CD4-positive, alpha-beta memory T cell (primary cell): ENCODE results near the gene OR52I2. TPM values are rescaled to one million over a fixed set of nuclear protein-coding genes. Genes with fewer than 3 reads are reported as not detected.
A peak's percentile ranks its signal among the peaks of the same experiment; 100 is the strongest.

ENCODE experiments used
- CTCF ChIA-PET: fragments of 350-600 bp; sonication (Branson Sonifier 250); formaldehyde crosslinking; loops from one replicate; lab custom pipeline; 2021; ENCODE audit warnings: inconsistent platforms; ENCODE audit not compliant: partially characterized antibody; lab: Charles Lee
- POLR2A ChIA-PET: fragments of 350-600 bp; sonication (Branson Sonifier 250); formaldehyde crosslinking; loops from one replicate; lab custom pipeline; 2021; ENCODE audit not compliant: partially characterized antibody; lab: Charles Lee
- DNase-seq, 5 donors: peaks; one replicate each; pipeline versions ENCODE4 v3.0.0 to v3.0.0-alpha.2; 2020 to 2022; ENCODE audit warnings: mixed read lengths in 1 of 5
- H3K27ac ChIP-seq: one replicate; pipeline ENCODE4 v1.7.0; 2013; ENCODE audit warnings: low read depth, low read length
- H3K27me3 ChIP-seq: 2 replicates; pipeline ENCODE4 v1.7.0; 2013; ENCODE audit warnings: mild to moderate bottlenecking, low read length, moderate library complexity; ENCODE audit not compliant: insufficient read depth
- H3K36me3 ChIP-seq: 2 replicates; pipeline ENCODE4 v1.7.0; 2013; ENCODE audit warnings: mild to moderate bottlenecking, low read length, moderate library complexity; ENCODE audit not compliant: insufficient read depth
- H3K4me1 ChIP-seq: 2 replicates; pipeline ENCODE4 v1.7.0; 2013; ENCODE audit warnings: mild to moderate bottlenecking, low read length, moderate library complexity; ENCODE audit not compliant: insufficient read depth
- H3K4me3 ChIP-seq, 2 donors: one replicate each; pipeline ENCODE4 v1.7.0; 2013; ENCODE audit warnings: low read length in 2 of 2, mild to moderate bottlenecking in 1 of 2
- H3K9me3 ChIP-seq, 2 donors: one replicate each; pipeline ENCODE4 v1.7.0; 2013; ENCODE audit warnings: low read length in 2 of 2, control low read depth in 1 of 2; ENCODE audit not compliant: control insufficient read depth in 1 of 2
- H3K27ac Mint-ChIP-seq, 7 donors: one replicate each; pipeline ENCODE4 v1.8.0; 2020 to 2021; ENCODE audit warnings: mixed read lengths in 7 of 7, mild to moderate bottlenecking in 6 of 7, inconsistent platforms in 3 of 7, moderate library complexity in 3 of 7
- H3K27me3 Mint-ChIP-seq, 2 donors: one replicate each; pipeline ENCODE4 v1.8.0; 2020 to 2021; ENCODE audit warnings: mixed read lengths in 2 of 2
- H3K36me3 Mint-ChIP-seq, 2 donors: one replicate each; pipeline ENCODE4 v1.8.0; 2020 to 2021; ENCODE audit warnings: mixed read lengths in 2 of 2, inconsistent platforms in 1 of 2, mild to moderate bottlenecking in 1 of 2
- H3K4me1 Mint-ChIP-seq, 4 donors: one replicate each; pipeline ENCODE4 v1.8.0; 2020 to 2021; ENCODE audit warnings: mixed read lengths in 4 of 4, mild to moderate bottlenecking in 1 of 4
- H3K4me3 Mint-ChIP-seq, 8 donors: one replicate each; pipeline ENCODE4 v1.8.0; 2020 to 2021; ENCODE audit warnings: mixed read lengths in 8 of 8, mild to moderate bottlenecking in 7 of 8, moderate library complexity in 6 of 8, inconsistent platforms in 3 of 8
- H3K9me3 Mint-ChIP-seq, 8 donors: one replicate each; pipeline ENCODE4 v1.8.0; 2020 to 2021; ENCODE audit warnings: mixed read lengths in 8 of 8, mild to moderate bottlenecking in 5 of 8, inconsistent platforms in 3 of 8, moderate library complexity in 1 of 8
- intact Hi-C: fragments of 100-400 bp; cut with micrococcal nuclease; formaldehyde crosslinking; loops from one replicate; pipeline ENCODE4 v1.15.1; 2023
- polyA plus RNA-seq, 2 donors: library from polyadenylated mRNA; unstranded; fragments of 300-500 nt; fragmentation: Illumina TruSeq; gene quantifications; one replicate each; pipeline ENCODE4 v1.2.3, GENCODE V29; 2021
- total RNA-seq, 2 experiments: library from RNA; stranded (reverse); gene quantifications; one replicate each; pipeline ENCODE4 v1.2.3, GENCODE V29; 2021

The OR52I2 gene
- total RNA-seq (not detected), polyA plus RNA-seq (not detected)

DNA sequence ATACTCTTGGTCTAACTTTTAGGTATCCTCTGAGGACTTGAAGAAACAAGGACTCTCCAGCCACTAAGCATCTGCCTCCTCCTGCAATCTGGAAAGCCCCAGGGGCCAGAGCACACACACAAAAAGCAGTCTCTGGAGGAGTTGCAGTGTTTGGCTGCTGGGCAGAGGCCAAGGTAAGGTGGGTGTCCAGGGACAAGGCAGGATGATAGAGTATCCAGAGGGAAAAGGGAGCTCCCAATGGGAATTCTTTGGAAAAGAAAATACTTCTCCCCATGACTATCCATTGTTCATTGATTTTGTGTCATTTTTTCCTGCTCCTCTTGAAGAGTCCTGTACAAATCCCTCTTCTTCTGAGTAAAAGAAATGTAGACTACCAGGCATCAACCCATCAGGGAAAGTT lies at the start of gene OR52I2:
Gene OR52I2 (plus strand): TSS at position 301 of the 400 bp plus-strand sequence.
- Histone ChIP-seq H3K4me3 (no peak within 1 kb of the TSS), H3K27me3 (no peaks in the 10 kb centered on the region), H3K27ac (no peak within 1 kb of the TSS), H3K9me3 (no peaks in the 10 kb centered on the region), H3K4me1 (no peaks in the 10 kb centered on the region), H3K36me3 (no peaks in the 10 kb centered on the region)
- H3K9me3 Mint-ChIP-seq: peaks cover 0 to 3% (median 0%) of the 10 kb centered on the region in 8 donors
- DNase-seq: no peak
- no peaks in the 10 kb centered on the region for H3K36me3 Mint-ChIP-seq
- H3K4me1 Mint-ChIP-seq: no peaks in the 10 kb centered on the region
- H3K27ac Mint-ChIP-seq: no peak within 1 kb of the TSS
- intact Hi-C loops: no loop called here
- ChIA-PET POLR2A (no interaction called here), CTCF (no interaction called here)
- H3K4me3 Mint-ChIP-seq: no peak within 1 kb of the TSS
- peaks cover 25 to 36% of the 10 kb centered on the region in 2 donors for H3K27me3 Mint-ChIP-seq

DNA sequence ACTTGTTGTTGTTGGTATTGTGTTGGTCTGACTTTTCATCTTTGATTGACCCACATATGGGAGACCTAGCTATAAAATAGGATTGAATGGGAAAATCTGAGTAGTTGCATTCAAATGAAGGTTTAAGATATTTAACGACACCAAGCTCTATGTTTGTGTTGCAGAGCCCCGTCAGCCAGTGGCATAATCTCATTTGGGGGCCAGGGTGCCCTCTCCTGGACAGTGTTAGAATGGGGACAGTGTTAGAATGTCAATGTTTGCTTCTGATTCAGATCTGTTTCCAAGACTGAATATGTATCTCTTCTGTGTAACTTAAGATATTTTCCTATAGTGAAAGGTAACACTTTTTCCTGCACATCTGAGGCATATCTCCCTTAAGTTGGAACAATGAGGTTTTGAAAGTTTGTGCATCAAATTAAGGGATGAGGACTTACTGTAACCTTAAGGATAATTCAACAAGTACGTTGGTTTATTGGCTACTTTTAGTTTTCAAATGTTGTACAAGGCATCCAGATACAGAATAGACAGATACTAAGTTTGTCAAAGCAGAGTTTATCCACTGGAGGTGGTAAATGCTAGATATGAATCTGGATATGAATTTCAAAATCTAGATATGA lies 41.8 kb upstream of the OR52I2 start:
- H3K9me3 ChIP-seq: no peaks in the 10 kb centered on the region
- H3K36me3 ChIP-seq: no peaks in the 10 kb centered on the region
- DNase-seq: peak in 4 of 5 donors; percentile 27 to 35 (median 32)
- no peak overlapping the region for H3K4me3 Mint-ChIP-seq
- no peaks in the 10 kb centered on the region for H3K36me3 Mint-ChIP-seq
- no peaks in the 10 kb centered on the region for H3K4me1 ChIP-seq
- no peak overlapping the region for H3K27ac Mint-ChIP-seq
- H3K27me3 Mint-ChIP-seq: peaks cover 1 to 3% of the 10 kb centered on the region in 2 donors
- H3K9me3 Mint-ChIP-seq: no peaks in the 10 kb centered on the region
- H3K4me1 Mint-ChIP-seq: no peaks in the 10 kb centered on the region
- CTCF ChIA-PET: interaction anchor here (0.6 to 7.8 kb wide), 13 partner anchors 11 to 355 kb away, joined by 3 to 151 read pairs (median 4); partner anchors contain the start of gene OR52K1
- H3K4me3 ChIP-seq: no peak overlapping the region
- POLR2A ChIA-PET: interaction anchor here (0.6 kb wide), 1 partner anchor 146 kb away, joined by 3 read pairs; no protein-coding TSS in a partner anchor
- H3K27ac ChIP-seq: no peak overlapping the region
- no peaks in the 10 kb centered on the region for H3K27me3 ChIP-seq
- intact Hi-C loops: loop anchor here (1.0 kb wide), 1 partner anchor 352 kb away; no protein-coding TSS in a partner anchor

DNA sequence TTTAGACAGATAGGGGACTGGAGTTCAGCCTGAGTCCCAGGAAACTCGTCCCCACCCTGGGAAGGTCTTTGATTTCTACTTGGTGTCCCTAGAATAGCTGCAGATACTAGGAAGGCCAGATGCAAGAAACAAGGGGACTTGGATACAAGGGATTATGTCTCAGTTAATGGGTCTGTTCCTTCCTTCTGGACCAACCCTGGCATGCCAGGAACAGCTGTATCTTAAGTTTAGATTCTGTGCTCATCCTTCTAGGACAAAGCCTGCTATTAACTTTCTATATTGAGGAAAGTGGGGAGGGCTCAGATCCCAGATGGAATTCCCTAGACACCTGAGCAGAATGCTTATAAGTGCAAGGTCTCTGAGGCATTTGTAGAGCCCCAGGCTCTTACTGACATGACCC lies 40.5 kb upstream of the OR52I2 start:
- Histone ChIP-seq H3K9me3 (no peaks in the 10 kb centered on the region), H3K36me3 (no peaks in the 10 kb centered on the region), H3K4me3 (no peak overlapping the region), H3K27ac (no peak overlapping the region), H3K27me3 (no peaks in the 10 kb centered on the region), H3K4me1 (no peaks in the 10 kb centered on the region)
- H3K27me3 Mint-ChIP-seq: peaks cover 3 to 4% of the 10 kb centered on the region in 2 donors
- no peaks in the 10 kb centered on the region for H3K9me3 Mint-ChIP-seq
- intact Hi-C loops: no loop called here
- CTCF ChIA-PET: interaction anchor here (1.0 to 7.8 kb wide), 3 partner anchors 8 to 356 kb away, joined by 4 to 151 read pairs (median 5); no protein-coding TSS in a partner anchor
- no peaks in the 10 kb centered on the region for H3K36me3 Mint-ChIP-seq
- H3K4me3 Mint-ChIP-seq: no peak overlapping the region
- H3K4me1 Mint-ChIP-seq: no peaks in the 10 kb centered on the region
- DNase-seq: no peak
- H3K27ac Mint-ChIP-seq: no peak overlapping the region
- POLR2A ChIA-PET: no interaction called here

GRCh38 chr11:4543561-4543960 lies 38.0 kb upstream of the OR52I2 start:
- Histone ChIP-seq H3K27me3 (no peaks in the 10 kb centered on the region), H3K9me3 (no peaks in the 10 kb centered on the region), H3K4me1 (no peaks in the 10 kb centered on the region), H3K36me3 (no peaks in the 10 kb centered on the region), H3K27ac (no peak overlapping the region), H3K4me3 (no peak overlapping the region)
- Mint-ChIP-seq H3K9me3 (no peaks in the 10 kb centered on the region), H3K27me3 (peaks cover 3 to 7% of the 10 kb centered on the region in 2 donors), H3K4me1 (no peaks in the 10 kb centered on the region), H3K4me3 (no peak overlapping the region), H3K27ac (no peak overlapping the region), H3K36me3 (no peaks in the 10 kb centered on the region)
- ChIA-PET CTCF (interaction anchor here (1.6 to 7.8 kb wide), 2 partner anchors 52 to 359 kb away, joined by 3 to 151 read pairs; no protein-coding TSS in a partner anchor), POLR2A (no interaction called here)
- no peak for DNase-seq
- intact Hi-C loops: no loop called here

GRCh38 chr11:4544891-4545290 lies 36.7 kb upstream of the OR52I2 start, which contains the start of gene OR52M1:
Gene OR52M1, plus strand, starts transcription at chr11:4545191. Its CDS starts 0 bp downstream, at chr11:4545191.
- Mint-ChIP-seq H3K4me1 (no peaks in the 10 kb centered on the region), H3K27ac (peak within 1 kb of the TSS in 1 of 7 donors; percentile 15), H3K36me3 (no peaks in the 10 kb centered on the region), H3K4me3 (no peak within 1 kb of the TSS), H3K9me3 (peaks cover 0 to 2% (median 0%) of the 10 kb centered on the region in 8 donors), H3K27me3 (peaks cover 7 to 8% of the 10 kb centered on the region in 2 donors)
- H3K9me3 ChIP-seq: no peaks in the 10 kb centered on the region
- no peak for DNase-seq
- no peaks in the 10 kb centered on the region for H3K27me3 ChIP-seq
- POLR2A ChIA-PET: no interaction called here
- no peaks in the 10 kb centered on the region for H3K36me3 ChIP-seq
- intact Hi-C loops: no loop called here
- CTCF ChIA-PET: interaction anchor here (1.6 to 7.8 kb wide), 2 partner anchors 53 to 360 kb away, joined by 3 to 151 read pairs; no protein-coding TSS in a partner anchor
- no peak within 1 kb of the TSS for H3K27ac ChIP-seq
- no peaks in the 10 kb centered on the region for H3K4me1 ChIP-seq
- H3K4me3 ChIP-seq: no peak within 1 kb of the TSS

DNA sequence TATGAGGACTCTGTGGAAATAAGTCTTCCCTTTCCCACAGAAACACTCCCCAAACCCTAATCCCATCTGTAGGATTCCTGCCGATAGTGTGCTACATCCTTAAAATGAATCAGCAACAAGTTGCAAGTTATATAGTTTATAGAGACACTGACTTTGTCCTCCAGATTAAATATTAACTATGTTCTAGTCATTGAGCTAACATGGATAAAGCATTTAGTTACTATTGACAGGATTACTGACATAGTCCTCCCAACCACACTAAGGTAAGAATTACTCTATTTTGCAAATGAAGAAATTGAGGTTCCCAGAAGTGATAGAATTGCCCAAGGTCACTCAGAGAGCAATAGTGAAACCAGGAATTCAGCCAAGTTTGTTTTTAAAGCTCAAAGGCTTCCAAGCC lies 34.7 kb upstream of the OR52I2 start:
- POLR2A ChIA-PET: no interaction called here
- H3K9me3 Mint-ChIP-seq: peaks cover 0 to 3% (median 0%) of the 10 kb centered on the region in 8 donors
- H3K4me3 Mint-ChIP-seq: no peak overlapping the region

DNA sequence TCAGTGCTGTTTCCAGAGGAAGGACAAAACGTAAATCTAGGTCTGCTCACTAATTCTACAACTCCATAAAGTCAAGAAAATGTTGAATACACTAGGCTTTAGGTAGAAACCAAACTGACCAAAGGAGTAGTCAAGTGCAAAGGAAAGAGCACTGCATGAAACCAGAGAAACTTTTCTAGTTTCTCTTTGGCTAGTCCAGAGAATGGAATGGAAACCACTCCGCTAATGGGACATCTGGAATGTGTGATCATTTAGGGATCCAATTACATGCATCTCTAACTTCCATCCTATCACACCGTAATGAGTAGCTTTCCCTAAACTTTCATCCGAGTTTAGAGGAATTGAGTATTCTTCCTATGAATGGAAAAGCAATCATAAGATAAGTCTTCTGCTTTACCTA lies 34.1 kb upstream of the OR52I2 start:
- Histone ChIP-seq H3K9me3 (no peaks in the 10 kb centered on the region), H3K4me1 (no peaks in the 10 kb centered on the region), H3K27ac (no peak overlapping the region), H3K4me3 (no peak overlapping the region), H3K36me3 (no peaks in the 10 kb centered on the region), H3K27me3 (no peaks in the 10 kb centered on the region)
- Mint-ChIP-seq H3K4me3 (no peak overlapping the region), H3K27me3 (peaks cover 9 to 11% of the 10 kb centered on the region in 2 donors), H3K4me1 (no peaks in the 10 kb centered on the region), H3K9me3 (peaks cover 0 to 3% (median 0%) of the 10 kb centered on the region in 8 donors), H3K27ac (no peak overlapping the region), H3K36me3 (no peaks in the 10 kb centered on the region)
- intact Hi-C loops: no loop called here
- ChIA-PET POLR2A (no interaction called here), CTCF (interaction anchor here (2.0 kb wide), 1 partner anchor 360 kb away, joined by 13 read pairs; no protein-coding TSS in a partner anchor)
- DNase-seq: no peak

More for the DNA sequence above, 34.7 kb upstream of the OR52I2 start:
- H3K27ac ChIP-seq: no peak overlapping the region
- Mint-ChIP-seq H3K4me1 (no peaks in the 10 kb centered on the region), H3K27me3 (peaks cover 10 to 11% of the 10 kb centered on the region in 2 donors), H3K36me3 (no peaks in the 10 kb centered on the region), H3K27ac (no peak overlapping the region)
- intact Hi-C loops: no loop called here
- H3K36me3 ChIP-seq: no peaks in the 10 kb centered on the region
- H3K4me1 ChIP-seq: no peaks in the 10 kb centered on the region
- no peaks in the 10 kb centered on the region for H3K27me3 ChIP-seq
- no peak overlapping the region for H3K4me3 ChIP-seq
- no peaks in the 10 kb centered on the region for H3K9me3 ChIP-seq
- no peak for DNase-seq
- CTCF ChIA-PET: interaction anchor here (2.0 kb wide), 1 partner anchor 359 kb away, joined by 13 read pairs; no protein-coding TSS in a partner anchor
